ENCODE data around the gene CNTRL.

- TF ChIP-seq ZNF274 (IDR thresholded peaks at IDR 0.05; ENCODE audit: low read depth, low read length) = no peak
- TF ChIP-seq POLR2A (IDR thresholded peaks at IDR 0.05; ENCODE audit: borderline replicate concordance, extremely low read depth, insufficient read depth, insufficient read length) = no peak
- no peak for TF ChIP-seq EZH2phosphoT487 (IDR thresholded peaks at IDR 0.05; ENCODE audit: borderline replicate concordance)
- no peak for TF ChIP-seq REST (IDR thresholded peaks at IDR 0.05; ENCODE audit: low read depth)
- no peak for TF ChIP-seq EZH2 (IDR thresholded peaks at IDR 0.05)
- no peak for TF ChIP-seq POLR2AphosphoS5 (IDR thresholded peaks at IDR 0.05; ENCODE audit: low read depth, low read length)
- TF ChIP-seq JUND (IDR thresholded peaks at IDR 0.05) = no peak
Measured at GRCh38 chr9:121200356-121200755, 125.6 kb downstream of the CNTRL start.
